Endometrium (tissue), 2 donors: ENCODE data around the gene GRAMD4.

ENCODE experiments used
- FAIRE-seq: peaks from 2 replicates; lab custom pipeline; 2012; peaks lifted over from hg19 to GRCh38; lab: Jason Lieb, UNC
- donor health status: control.
- donor health status: control.

The GRAMD4 gene

DNA sequence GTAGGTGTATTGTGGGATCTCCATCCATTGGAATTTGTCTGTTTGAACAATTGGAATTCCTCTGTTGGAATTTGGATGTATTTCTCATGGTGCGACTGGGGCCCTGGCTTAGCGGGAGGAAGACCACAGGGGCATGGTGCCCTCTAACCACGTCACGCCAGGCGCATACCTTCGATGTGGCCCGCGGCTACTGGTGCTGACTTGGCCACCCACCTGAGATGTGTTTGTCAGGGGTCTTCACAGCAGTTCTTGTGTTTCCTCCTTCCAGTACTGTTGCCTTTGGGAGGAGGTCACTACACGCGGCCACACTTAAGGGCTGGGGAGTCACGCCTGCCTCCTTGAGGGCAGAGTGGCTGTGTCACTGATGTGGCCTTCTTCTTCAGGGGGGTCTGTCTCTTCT lies 36.6 kb upstream of the GRAMD4 start:
- FAIRE-seq = no peak

DNA sequence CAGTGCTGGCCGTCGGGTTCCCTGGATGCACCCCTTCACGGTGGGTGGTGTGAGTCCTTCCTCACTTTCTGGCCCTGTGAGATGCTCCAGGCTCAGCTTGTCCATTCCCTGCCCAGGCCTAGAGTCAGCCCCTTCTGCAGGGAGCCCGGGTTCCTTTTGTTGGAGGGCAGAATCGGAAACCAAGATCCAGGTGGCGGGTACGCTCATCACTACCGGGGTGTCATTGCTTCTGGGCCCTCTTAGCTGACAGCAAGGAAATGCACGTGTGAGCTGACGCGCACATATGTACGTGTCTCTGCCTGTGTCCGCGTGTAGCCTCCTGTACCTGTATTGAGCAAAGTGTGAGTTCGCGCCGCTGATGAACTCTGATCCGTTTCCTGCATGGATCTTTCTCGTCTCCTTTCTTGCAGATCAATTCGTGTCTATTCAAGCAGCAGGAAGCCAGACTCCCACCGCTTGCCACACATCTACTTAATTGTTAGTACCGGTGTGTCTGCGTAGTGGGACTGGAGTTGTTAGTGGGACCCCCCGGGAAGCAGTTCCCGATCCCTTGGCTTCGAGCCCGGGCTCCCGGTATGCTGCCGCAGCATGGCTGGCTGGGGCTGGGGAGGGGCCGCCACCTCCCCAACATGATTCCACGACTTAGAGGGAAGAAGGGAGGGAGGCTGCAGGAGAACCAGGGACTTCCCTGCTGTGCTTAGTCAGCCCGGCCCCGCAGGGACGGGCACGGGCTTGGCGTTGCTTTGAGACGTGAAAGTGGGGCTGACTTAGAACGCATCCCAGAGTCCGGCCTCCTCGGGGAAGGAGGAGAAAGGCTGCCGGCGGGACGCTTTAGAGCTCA lies 35.9 kb upstream of the GRAMD4 start:
- FAIRE-seq = no peak

GRCh38 chr22:46585340-46586122 lies 34.7 kb upstream of the GRAMD4 start:
- FAIRE-seq = no peak

GRCh38 chr22:46586123-46586519 lies 34.1 kb upstream of the GRAMD4 start:
- no peak for FAIRE-seq

- FAIRE-seq = no peak
Measured at GRCh38 chr22:46586531-46587011, 33.6 kb upstream of the GRAMD4 start.

DNA sequence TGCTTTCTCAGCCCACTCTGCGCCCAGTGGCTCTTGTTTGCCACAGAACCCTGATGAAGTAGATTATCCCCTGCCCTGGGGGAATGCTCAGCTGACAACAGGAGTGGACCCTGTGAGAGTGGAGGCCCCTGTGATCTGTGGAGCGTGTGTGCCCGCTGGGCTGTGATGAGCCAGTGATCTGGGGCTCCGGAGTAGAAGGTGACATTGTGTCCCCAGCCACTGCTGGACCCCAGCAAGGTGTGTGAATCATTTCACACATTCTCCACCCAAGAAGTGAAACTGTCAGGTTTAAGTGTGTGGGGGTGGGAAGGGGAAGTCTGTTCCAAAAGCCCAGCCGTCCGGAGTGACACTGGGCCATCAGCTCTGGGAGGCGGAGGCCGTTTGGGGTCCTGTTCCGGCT lies 33.1 kb upstream of the GRAMD4 start:
- no peak for FAIRE-seq

- no peak for FAIRE-seq
Measured at GRCh38 chr22:46587492-46588278, 32.5 kb upstream of the GRAMD4 start.

GRCh38 chr22:46588279-46589140 lies 31.7 kb upstream of the GRAMD4 start:
- no peak for FAIRE-seq

GRCh38 chr22:46589141-46589748 lies 30.9 kb upstream of the GRAMD4 start:
- FAIRE-seq = no peak

DNA sequence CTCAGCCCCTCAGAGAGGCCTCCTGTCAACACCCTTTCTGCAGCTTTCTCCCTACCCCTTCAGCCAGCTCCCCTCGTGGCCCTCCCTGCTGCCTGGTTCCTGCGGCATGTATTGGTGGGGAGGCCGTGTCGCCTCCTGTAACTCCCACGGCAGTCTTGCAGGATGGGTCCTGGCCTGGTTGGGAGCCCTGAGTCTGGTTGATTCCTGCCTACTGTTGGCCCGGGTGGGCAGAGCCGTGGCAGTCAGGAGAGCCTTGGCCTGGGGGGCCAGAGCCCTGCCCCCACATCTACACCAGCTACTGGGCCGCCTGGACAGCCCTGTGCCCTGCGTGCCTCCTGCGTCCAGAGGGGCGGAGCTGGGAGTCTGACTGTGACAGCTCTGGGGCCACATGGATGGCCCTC lies 30.3 kb upstream of the GRAMD4 start:
- no peak for FAIRE-seq

DNA sequence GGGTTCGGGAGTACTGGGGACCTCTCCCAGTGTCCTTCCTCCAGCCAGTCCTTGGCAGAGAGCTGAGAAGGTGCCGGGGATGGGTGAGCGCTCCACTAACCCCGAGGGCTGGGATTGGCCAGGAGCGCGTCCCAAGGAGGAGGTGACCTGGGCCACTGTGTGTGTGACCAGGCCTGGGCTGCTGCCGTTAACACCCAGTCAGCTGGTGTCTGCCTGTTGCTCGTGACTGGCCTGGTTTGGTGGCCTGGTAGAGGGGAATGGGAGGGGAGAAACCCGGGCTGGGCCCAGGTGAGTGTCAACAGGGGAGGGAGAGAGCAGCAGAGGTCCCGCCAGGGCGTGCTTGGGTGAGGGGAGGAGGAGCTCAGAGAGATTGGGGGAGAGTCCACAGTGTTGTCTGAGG lies 29.9 kb upstream of the GRAMD4 start:
- FAIRE-seq = no peak

DNA sequence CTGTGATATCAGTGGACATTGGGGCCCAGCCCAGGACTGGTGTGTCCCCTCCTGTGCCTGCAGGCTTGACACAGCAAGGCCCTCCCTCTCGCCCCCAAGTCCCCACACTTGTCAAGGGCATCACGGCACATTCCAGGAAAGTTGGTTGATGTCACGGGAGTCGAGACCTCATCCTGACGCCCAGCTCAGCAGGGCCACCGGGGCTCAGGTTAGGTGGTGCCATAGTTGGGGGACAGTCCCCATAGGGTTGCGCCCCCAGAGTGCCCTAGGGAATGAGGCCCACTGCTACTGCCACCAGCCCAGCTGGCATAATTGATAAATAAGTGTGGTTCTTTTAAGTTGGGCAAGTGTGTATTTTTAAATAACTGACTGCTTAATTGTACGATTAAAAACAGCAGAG lies 28.3 kb upstream of the GRAMD4 start:
- FAIRE-seq = no peak

DNA sequence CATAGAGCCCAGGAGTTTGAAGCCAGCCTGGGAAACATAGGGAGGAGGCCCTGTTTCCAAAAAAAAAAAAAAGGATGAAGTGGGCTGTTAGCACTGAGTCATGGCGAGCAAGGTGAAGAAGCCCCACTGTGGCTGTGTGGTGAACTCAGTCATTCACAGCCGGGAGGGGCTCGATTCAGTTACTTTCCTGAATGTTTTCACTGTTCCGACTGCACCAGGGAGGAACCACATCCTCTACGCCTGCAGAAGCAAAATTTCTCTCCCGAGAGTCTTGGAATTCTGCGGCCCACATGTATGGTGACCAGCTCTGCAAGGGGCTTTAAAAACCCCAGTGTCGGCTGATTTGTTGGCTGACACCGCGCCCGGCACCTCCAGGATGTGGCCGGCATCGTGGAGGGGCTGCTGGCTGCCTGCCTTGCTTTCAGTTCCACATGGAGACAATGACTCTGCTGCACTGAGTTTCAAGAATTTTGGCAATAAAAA lies 27.8 kb upstream of the GRAMD4 start:
- no peak for FAIRE-seq

DNA sequence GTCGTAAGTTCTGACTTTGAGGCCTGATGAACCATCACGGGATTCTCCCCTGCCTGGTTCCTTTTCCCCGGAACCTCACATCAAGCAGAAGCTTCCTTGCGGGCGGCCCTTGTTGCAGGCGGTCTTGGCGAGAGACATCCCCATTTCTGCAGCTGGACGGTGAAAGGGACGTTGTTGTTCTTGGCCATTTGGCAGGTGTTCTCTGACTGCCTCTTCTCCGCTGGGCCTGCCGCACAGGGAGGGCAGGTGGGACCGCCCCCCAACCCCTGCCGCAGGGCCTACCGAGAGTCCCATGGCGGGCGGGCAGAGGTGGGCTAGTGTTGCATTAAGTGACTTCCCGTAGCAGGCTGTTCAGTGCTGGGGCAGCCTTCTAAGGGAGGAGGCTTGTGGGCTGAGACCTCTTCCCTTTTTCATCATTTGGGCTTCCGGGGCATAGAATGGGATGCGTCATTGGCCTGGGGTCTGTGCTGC lies 26.9 kb upstream of the GRAMD4 start:
- no peak for FAIRE-seq

DNA sequence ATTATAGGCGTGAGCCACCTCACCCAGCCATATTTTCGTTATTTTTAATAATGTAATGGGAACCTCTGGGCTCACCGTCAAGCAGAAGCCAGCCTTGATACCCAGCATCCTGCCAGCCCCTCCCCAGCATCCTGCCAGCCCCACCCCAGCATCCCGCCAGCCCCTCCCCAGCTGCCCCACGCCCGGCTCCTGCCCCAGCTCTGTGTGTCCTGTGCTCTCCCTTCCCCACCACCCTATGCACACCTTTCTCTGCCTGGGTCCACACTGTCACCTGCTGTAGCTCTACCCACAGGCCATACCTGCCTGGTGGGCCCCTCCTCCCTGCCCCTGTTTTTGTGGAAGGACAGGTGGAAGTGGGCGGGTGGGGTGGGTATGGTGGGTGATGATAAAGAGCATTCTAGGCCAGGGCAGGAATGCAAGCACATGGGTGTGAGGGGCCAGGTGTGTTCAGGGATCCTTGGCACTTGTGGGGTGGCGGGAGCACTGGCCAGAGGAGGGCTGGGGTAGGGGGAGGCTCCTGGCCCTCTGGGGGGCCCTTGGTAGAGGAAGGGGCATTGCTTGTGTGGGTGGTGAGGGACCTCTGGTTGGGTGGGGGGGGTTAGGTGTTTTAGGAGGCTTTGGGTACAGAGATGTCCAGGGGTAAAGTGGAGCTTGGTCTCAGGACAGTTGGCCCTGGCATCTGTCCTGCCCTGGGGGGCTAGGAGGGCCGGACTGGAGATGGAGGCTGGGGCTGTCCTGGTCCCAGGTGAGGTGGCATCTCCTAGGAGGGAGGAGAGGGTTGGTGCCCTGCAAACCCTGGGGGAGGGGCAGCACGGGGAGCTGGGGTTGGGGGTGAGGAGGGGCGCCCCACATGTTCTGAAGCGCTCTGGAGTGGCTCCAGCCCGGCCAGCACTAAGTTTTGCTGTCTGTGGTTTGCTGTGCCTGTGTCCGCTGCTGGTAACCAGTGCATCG lies 25.9 kb upstream of the GRAMD4 start:
- no peak for FAIRE-seq

GRCh38 chr22:46594947-46595298 lies 25.3 kb upstream of the GRAMD4 start:
- no peak for FAIRE-seq

DNA sequence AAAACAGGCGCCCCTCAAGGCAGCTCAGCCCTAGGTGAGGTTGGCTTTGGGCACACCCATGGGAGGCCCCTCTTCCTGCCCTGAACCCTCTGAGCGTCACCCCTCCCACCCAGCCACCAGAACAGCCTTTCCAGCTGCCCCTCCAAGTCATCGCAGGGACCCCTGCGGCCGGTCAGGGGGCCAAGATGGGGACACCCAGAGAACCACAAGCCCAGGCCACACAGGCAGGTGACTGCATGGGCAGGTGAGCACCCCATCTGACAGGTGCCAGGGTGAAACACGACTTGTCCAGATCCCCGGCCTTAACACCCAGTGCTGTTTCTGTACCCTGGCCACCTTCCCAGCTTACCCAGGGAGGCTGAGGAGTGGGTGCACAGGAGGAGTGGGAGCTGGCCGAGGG lies 24.6 kb upstream of the GRAMD4 start:
- no peak for FAIRE-seq

DNA sequence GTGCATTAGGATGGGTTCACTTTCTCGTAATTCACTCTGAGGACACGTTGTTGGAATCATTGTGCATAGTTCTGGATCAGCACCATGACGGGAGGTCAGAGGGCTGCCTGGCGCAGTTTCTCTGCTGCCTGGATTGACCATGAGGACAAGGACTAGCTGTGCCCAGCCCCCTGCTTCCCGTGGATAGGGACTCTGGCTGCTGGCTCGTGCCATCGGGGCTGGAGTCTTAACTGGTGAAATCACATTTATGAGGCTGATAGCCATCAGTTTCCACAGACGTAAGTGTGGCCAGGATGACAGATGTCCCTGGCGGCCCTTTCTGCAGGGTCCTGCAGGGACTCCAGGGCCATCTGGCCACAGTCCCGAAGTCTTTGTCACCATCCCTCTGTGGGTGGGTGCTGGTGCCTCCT lies 24.1 kb upstream of the GRAMD4 start:
- no peak for FAIRE-seq

DNA sequence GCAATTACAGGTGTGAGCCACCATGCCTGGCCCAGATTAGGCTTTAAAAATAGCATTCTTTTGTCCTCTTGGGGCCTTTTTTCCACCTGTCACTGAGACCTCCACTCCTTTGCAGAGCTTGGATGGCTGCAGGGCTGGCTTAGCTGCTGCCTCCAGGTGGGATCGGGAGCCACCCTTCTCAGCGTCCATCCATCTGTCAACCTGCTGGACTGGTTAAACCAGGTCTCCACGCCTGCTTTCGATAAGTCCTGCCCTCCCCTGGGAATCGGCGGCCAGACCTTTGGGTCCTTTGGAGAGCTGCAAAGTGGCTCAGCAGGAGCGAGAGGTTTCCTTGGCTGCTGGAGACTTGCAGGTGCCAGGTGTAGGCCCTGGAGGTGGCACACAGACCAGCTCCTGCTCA lies 23.4 kb upstream of the GRAMD4 start:
- no peak for FAIRE-seq

DNA sequence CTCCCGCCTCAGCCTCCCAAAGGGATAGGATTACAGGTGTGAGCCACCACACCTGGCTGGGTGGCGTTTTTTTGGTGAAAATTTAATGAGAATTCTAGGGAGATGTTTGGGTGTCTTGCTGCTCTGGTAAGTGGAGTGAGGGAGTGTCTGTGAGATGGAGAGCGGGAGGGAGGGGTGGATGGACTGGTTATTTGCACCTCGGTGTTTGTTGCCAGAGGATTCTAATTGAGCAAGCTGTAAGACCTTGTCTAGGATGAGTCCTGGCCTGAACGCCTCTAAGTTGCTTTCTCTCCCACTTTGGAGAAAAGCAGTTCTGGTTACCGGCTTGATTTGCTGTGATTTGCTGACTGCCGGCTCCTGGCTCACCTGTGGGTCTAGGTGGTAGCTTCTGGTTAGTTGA lies 22.0 kb upstream of the GRAMD4 start:
- FAIRE-seq = no peak
